ENCODE results near the gene PKDCC. TPM values are rescaled to one million over a fixed set of nuclear protein-coding genes. Genes with fewer than 3 reads are reported as not detected.
A peak's percentile ranks its signal among the peaks of the same experiment; 100 is the strongest.

The PKDCC gene
- total and polyA plus RNA-seq, 2 of the 13 experiments (the other 11 are each of a cell fraction or from before 2014, with no cell fraction given), result 52.6 to 58.8 TPM

- H3K9ac ChIP-seq (ENCODE audit: insufficient read depth, low read depth, low read length), result peak overlapping the region; percentile 64; the same call in 1 of the 2 replicates
- ATAC-seq (peak; percentile 56), FAIRE-seq (no peak), DNase-seq (ENCODE audit: low spot score) (no peak)
- peaks cover 52% of the 10 kb centered on the region for H3K4me1 ChIP-seq (ENCODE audit: insufficient read depth, low read length)
- H2AFZ ChIP-seq (ENCODE audit: low read length), result no peak overlapping the region
- peaks cover 7% of the 10 kb centered on the region for H4K20me1 ChIP-seq (ENCODE audit: insufficient read depth, low read length)
- CTCF ChIA-PET (ENCODE audit: low intra/inter-chr PET ratio, low total read pairs), result no interaction called here
- H3K27me3 ChIP-seq (ENCODE audit: control insufficient read depth in 1 of 2, insufficient read depth in 2 of 2, low read length in 2 of 2), result peaks cover 0 to 52% of the 10 kb centered on the region in 2 experiments; a peak in 3 of 5 replicates
- in situ Hi-C loops (cut with HindIII; ENCODE audit: extremely low pct_ligation_motif_present, low pct_unique_long_range_greater_than_20kb) (no loop called here), intact Hi-C loops (cut with micrococcal nuclease; ENCODE audit: unreplicated experiment) (loop anchor here (2.0 to 5.0 kb wide), 2 partner anchors 77 to 91 kb away; no protein-coding TSS in a partner anchor)
- H3K9me3 ChIP-seq (ENCODE audit: low read length), result no peaks in the 10 kb centered on the region
- peak overlapping the region; percentile 19 for H3K27ac ChIP-seq (ENCODE audit: extremely low read length, insufficient read depth, low read length)
- peaks cover 26% of the 10 kb centered on the region for H3K79me2 ChIP-seq (ENCODE audit: insufficient read depth, low read length)
- 0% methylated on average over 11 of the region's 12 CpGs for WGBS (ENCODE audit: low lambda C conversion rate)
- no TSS peak for BruUV-seq (replicated peaks)
- H3K36me3 ChIP-seq (replicated peaks in 1 of 2; ENCODE audit: control insufficient read depth in 1 of 2, insufficient read depth in 2 of 2, low read length in 2 of 2), result no peaks in the 10 kb centered on the region
- H3K4me3 ChIP-seq (replicated peaks in 1 of 3; ENCODE audit: insufficient read depth in 1 of 3, low read depth in 2 of 3, low read length in 3 of 3), result peak overlapping the region; percentile 82 to 95 (median 85)
- POLR2A ChIA-PET, result interaction anchor here (0.8 to 6.7 kb wide), 19 partner anchors 13 to 218 kb away, joined by 3 to 203 read pairs (median 6); no protein-coding TSS in a partner anchor
- H3K4me2 ChIP-seq (ENCODE audit: low read depth, low read length), result peak overlapping the region; percentile 100
- no peak for TF ChIP-seq SYNCRIP (IDR thresholded peaks at IDR 0.05; ENCODE audit: insufficient read depth, low read depth, low read length)
- TF ChIP-seq CCAR2 (optimal IDR thresholded peaks at IDR 0.05; ENCODE audit: low read depth, low read length), result no peak
- TF ChIP-seq HINFP (CRISPR knock-in tag; IDR thresholded peaks at IDR 0.05; ENCODE audit: low read depth), result no peak
- TF ChIP-seq KLF12 (CRISPR knock-in tag; IDR thresholded peaks at IDR 0.05; ENCODE audit: borderline replicate concordance), result no peak
- TF ChIP-seq THRA (CRISPR knock-in tag; IDR thresholded peaks at IDR 0.05; ENCODE audit: borderline replicate concordance), result 0 out of 2 replicates have a peak, but pooled peaks have one; percentile 49
- TF ChIP-seq ZNF121 (CRISPR knock-in tag; IDR thresholded peaks at IDR 0.05), result 0 out of 2 replicates have a peak, but pooled peaks have one; percentile 20
- TF ChIP-seq ZNF839 (CRISPR knock-in tag; IDR thresholded peaks at IDR 0.05; ENCODE audit: borderline replicate concordance), result no peak
- 0 out of 2 replicates have a peak, but pooled peaks have one; percentile 9 for TF ChIP-seq NR2F2 (IDR thresholded peaks at IDR 0.05; ENCODE audit: borderline replicate concordance, low read depth)
- no peak for TF ChIP-seq NFKBIZ (CRISPR knock-in tag; IDR thresholded peaks at IDR 0.05)
- TF ChIP-seq ZNF343 (CRISPR knock-in tag; IDR thresholded peaks at IDR 0.05), result 0 out of 2 replicates have a peak, but pooled peaks have one; percentile 53
- TF ChIP-seq, protein P1, sequence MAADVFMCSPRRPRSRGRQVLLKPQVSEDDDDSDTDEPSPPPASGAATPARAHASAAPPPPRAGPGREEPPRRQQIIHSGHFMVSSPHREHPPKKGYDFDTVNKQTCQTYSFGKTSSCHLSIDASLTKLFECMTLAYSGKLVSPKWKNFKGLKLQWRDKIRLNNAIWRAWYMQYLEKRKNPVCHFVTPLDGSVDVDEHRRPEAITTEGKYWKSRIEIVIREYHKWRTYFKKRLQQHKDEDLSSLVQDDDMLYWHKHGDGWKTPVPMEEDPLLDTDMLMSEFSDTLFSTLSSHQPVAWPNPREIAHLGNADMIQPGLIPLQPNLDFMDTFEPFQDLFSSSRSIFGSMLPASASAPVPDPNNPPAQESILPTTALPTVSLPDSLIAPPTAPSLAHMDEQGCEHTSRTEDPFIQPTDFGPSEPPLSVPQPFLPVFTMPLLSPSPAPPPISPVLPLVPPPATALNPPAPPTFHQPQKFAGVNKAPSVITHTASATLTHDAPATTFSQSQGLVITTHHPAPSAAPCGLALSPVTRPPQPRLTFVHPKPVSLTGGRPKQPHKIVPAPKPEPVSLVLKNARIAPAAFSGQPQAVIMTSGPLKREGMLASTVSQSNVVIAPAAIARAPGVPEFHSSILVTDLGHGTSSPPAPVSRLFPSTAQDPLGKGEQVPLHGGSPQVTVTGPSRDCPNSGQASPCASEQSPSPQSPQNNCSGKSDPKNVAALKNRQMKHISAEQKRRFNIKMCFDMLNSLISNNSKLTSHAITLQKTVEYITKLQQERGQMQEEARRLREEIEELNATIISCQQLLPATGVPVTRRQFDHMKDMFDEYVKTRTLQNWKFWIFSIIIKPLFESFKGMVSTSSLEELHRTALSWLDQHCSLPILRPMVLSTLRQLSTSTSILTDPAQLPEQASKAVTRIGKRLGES (CRISPR knock-in tag; IDR thresholded peaks at IDR 0.05; ENCODE audit: borderline replicate concordance), result no peak
- peak; percentile 85; the same call in 1 of the 2 replicates for TF ChIP-seq ZNF614 (CRISPR knock-in tag; IDR thresholded peaks at IDR 0.05; ENCODE audit: borderline replicate concordance)
- TF ChIP-seq IRF2 (CRISPR knock-in tag; IDR thresholded peaks at IDR 0.05), result peak; percentile 32; the same call in 1 of the 2 replicates
- TF ChIP-seq PCBP2 (optimal IDR thresholded peaks at IDR 0.05; ENCODE audit: low read depth, low read length, poor library complexity, severe bottlenecking), result no peak
- TF ChIP-seq GTF2F1 (IDR thresholded peaks at IDR 0.05; ENCODE audit: low read length), result no peak
- TF ChIP-seq ZNF12 (CRISPR knock-in tag; IDR thresholded peaks at IDR 0.05), result peak; percentile 57; the same call in 1 of the 2 replicates
These were observed 1.7 kb upstream of the PKDCC start for GRCh38 chr2:42045848-42046748.

All from HepG2 (cell line).